ENCODE measurements around the gene MIPEP.

- TF ChIP-seq POLR2A (IDR thresholded peaks at IDR 0.05) (no peak), POLR2AphosphoS5 (IDR thresholded peaks at IDR 0.05) (no peak)
- TF ChIP-seq, protein P1, sequence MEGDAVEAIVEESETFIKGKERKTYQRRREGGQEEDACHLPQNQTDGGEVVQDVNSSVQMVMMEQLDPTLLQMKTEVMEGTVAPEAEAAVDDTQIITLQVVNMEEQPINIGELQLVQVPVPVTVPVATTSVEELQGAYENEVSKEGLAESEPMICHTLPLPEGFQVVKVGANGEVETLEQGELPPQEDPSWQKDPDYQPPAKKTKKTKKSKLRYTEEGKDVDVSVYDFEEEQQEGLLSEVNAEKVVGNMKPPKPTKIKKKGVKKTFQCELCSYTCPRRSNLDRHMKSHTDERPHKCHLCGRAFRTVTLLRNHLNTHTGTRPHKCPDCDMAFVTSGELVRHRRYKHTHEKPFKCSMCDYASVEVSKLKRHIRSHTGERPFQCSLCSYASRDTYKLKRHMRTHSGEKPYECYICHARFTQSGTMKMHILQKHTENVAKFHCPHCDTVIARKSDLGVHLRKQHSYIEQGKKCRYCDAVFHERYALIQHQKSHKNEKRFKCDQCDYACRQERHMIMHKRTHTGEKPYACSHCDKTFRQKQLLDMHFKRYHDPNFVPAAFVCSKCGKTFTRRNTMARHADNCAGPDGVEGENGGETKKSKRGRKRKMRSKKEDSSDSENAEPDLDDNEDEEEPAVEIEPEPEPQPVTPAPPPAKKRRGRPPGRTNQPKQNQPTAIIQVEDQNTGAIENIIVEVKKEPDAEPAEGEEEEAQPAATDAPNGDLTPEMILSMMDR (IDR thresholded peaks at IDR 0.05) = peak in 1 of 4 experiments; percentile 14
Observed at GRCh38 chr13:23876265-23876664, 12.9 kb downstream of the MIPEP start.

Measured in prostate gland (tissue), 2 donors.